NT2/D1 (cell line): ENCODE results near the gene AS3MT.

ENCODE experiments used
- SUZ12 ChIP-seq: IDR thresholded peaks from 2 replicates; pipeline ENCODE4 v1.6.1; 2011; ENCODE audit not compliant: insufficient read length, insufficient read depth; ENCODE audit errors: extremely low read depth
- ZNF274 ChIP-seq: IDR thresholded peaks from 2 replicates; pipeline ENCODE4 v1.6.1; 2011; ENCODE audit warnings: mild to moderate bottlenecking, low read depth, low read length

DNA sequence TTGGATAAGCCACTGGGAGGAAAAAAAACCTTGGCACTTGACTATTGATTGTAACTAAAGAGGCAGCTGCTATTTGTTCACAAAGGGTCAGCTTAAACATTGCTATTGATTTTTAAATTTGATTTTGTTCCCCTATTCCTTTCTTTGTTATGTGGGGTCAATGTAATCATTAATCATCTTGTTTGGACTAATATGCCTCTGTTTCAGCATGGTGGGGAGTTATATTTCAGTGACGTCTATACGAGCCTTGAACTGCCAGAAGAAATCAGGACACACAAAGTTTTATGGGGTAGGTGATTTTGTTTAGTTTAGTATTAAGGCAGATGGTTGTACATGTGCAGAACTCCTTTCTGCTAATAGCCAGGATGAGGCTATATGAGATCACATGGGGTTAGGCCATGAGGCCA lies 7.5 kb downstream of the AS3MT start:
- TF ChIP-seq SUZ12 (no peak), ZNF274 (no peak)
